ENCODE results near the gene LPAR5.

GRCh38 chr12:6582196-6582595 is 53.6 kb downstream of the LPAR5 start:
- no peak for TF ChIP-seq GATA3 (IDR thresholded peaks at IDR 0.05; ENCODE audit: low read depth, low read length)
- no peak for TF ChIP-seq GATA2 (IDR thresholded peaks at IDR 0.05; ENCODE audit: low read depth, low read length)

All from SH-SY5Y (cell line).